NCI-H82 (cell line): ENCODE results near the gene PHF20.
A peak's percentile ranks its signal among the peaks of the same experiment; 100 is the strongest.
"Not testable (repeated sequence)": the region's sequence is repeated elsewhere in the genome, so short reads cannot be mapped to it uniquely, and the experiment has no call there.

ENCODE experiments used
- DNase-seq: peaks from one replicate; lab custom pipeline; 2025; lab: John Stamatoyannopoulos, UW

Gene PHF20

DNA sequence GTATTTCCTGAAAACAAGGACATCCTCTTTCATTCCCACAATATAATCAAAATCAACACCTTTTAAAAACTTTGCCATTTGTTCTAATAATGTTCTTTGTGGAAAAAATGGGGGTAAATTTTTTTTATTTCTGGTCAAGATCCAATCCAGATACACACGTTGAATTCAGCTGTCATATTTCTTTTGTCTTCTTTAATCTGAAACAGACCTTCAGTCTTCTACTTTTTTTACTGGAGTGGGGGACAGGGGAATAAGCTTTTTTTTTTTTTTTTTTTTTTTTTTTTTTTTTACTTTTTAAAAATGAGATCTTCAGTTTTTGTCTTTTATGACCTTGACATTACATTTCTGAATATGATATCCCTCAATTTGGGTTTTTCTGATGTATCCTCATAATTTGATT lies 113.4 kb downstream of the PHF20 start:
- no peak for DNase-seq

- peak; percentile 87 for DNase-seq
Observed at GRCh38 chr20:35886537-35886936, 114.7 kb downstream of the PHF20 start.

- DNase-seq, result no peak
Observed at GRCh38 chr20:35887393-35888064, 115.7 kb downstream of the PHF20 start.

DNA sequence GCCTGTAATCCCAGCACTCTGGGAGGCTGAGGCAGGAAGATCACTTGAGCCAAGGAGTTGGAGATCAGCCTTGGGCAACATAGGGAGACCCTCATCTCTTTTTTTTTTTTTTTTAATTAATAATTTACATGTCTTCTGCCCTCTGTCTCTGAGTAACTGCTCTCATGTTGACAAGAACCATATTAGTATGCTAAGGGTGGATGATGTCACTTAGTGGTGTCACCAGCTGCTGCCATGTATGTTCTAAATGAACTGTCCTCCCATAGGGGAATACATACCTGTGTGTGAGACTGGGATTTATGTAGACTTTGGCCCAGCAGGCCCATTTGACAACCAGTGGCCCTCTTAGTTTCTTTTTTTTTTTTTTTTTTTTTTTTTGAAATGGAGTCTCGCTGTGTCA lies 116.8 kb downstream of the PHF20 start:
- DNase-seq, result no peak

DNA sequence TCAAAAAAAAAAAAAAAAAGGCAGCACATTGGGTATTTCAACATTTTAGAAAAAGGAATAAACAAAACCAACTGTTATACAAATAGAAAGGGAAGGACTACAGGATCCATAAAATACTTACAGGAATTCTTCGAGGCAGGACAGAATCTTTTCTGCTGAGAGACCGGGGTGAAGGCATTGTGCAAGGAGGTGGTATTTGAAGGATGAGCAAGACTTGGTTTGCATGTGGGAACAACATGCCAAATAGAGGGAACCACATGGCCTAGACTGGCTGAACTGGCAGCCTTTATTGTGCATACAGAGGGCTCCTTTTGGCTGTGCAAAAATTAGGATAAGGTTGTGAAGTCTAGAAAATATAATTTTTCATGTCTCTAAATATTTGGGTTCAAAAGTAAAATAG lies 119.6 kb downstream of the PHF20 start:
- no peak for DNase-seq

DNA sequence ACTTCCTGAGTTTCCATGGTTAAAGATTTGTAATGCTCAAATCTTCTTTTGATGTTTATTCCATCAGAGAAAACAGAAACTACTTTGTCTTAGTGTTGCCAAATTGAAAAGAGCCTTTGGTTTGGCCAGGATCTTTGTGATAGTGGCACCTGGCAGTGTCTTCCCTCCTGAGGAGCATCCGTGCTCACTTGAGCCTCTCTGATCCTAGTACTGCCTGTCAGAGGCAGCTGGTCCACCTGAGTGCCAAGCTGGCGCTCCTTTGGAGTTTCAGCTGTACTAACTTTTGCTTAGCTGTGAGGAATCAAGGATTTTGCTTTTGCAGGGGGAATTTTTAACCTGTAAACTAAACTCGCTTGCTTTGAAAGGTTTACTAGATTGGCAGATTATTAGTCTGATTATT lies 121.1 kb downstream of the PHF20 start:
- DNase-seq, result peak; percentile 16

DNA sequence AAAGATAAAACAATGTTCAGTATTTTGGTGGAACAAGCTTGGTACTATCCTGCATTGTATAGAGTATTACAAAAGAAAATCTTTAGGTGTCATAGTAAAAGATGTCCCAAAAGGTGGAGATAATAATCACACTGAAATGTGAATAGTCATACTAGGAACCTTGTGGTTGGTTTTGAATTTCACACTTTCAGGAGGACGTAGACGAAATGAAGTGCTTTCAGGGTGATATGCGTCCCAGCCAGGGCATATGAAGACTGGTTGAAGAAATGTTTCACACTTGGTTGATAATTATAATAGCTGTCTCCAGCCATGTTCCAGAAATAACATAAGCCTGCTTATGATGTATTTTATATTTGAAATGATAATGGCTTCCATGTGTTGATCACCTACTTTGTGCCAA lies 122.1 kb downstream of the PHF20 start:
- DNase-seq, result no peak

DNA sequence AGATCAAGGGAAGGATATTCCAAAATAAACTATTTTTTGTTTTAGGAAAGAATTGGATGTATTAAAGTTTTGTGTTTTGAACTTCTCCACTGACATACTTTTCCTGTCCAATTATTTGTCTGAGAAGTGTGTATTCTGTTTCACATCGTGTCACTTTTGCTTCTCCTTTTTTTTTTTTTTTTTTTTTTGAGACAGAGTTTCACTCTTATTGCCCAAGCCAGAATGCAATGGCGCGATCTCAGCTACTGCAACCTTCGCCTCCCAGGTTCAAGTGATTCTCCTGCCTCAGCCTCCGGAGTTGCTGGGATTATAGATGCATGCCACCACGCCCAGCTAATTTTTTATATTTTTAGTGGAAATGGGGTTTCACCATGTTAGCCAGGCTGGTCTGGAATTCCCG lies 123.7 kb downstream of the PHF20 start:
- not testable (repeated sequence) for DNase-seq

- no peak for DNase-seq
Observed at GRCh38 chr20:35899064-35899463, 127.2 kb downstream of the PHF20 start.

GRCh38 chr20:35901230-35901629 lies 129.4 kb downstream of the PHF20 start:
- DNase-seq, result peak; percentile 56

GRCh38 chr20:35901678-35902544 lies 130.1 kb downstream of the PHF20 start:
- peak; percentile 96 for DNase-seq

DNA sequence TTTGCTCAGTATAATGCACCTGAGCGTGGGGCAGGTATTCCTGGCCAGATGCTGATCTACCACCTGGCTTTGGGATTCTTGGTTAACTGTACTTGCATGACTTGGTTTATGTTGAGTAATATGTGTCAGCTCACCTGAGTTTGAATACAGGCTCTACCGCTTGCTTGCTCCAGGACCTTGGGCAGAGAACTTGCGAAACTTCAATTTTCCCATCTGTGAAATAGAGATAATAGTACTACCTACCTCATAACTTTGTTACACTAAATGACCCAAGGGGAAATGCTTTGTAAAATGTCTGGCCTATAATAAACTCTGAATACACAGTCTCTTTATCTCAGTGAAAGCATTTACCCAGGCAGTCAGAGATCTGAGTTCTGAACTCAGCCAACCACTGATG lies 130.7 kb downstream of the PHF20 start:
- no peak for DNase-seq

DNA sequence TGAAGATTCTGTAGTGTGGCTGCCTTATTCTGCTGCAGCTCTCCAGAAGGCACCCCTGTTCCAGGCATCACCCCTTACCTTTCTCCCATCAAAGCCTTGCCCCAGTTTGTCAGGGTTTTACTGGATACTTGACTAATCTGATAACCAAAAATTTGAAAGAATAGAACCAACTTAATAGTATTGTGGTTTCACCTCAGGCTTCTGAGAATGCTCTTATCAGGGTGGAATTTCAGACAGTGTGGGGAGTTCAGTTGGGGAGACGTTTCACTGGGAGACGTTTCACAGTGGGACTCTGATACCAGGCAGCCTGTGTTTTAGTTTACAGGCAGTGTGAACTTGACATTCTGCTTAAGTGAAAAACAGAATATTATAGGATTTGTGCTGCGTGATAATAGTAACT lies 132.0 kb downstream of the PHF20 start:
- no peak for DNase-seq

DNA sequence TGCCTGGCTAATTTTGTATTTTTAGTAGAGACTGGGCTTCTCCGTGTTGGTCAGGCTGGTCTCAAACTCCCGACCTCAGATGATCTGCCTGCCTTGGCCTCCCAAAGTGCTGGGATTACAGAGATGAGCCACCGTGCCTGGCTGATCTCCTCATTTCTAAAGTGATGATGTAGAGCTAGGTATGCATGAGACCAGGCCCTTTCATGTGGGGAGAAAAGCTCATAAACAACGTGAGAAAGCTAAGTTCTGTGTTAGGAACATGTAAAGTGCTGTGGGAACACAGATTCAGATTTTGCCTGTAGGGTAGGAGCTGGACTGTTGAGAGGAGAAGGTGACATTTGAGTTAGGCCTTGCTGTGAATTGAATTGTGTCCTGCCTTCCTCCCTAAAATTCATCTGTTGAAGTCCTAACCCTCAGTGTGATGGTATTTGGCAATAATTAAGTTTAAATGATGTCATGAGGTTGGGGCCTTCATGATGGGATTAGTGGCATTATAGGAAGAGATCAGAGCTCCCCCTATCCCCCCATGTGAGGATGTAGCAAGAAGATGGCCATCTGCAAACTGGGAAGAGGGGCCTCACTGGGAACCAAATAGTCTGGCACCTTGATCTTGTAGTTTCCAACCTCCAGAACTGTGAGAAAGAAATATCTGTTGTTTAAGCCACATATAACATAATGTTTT lies 133.3 kb downstream of the PHF20 start:
- DNase-seq, result peak; percentile 35

GRCh38 chr20:35907017-35907701 lies 135.3 kb downstream of the PHF20 start:
- DNase-seq, result no peak

DNA sequence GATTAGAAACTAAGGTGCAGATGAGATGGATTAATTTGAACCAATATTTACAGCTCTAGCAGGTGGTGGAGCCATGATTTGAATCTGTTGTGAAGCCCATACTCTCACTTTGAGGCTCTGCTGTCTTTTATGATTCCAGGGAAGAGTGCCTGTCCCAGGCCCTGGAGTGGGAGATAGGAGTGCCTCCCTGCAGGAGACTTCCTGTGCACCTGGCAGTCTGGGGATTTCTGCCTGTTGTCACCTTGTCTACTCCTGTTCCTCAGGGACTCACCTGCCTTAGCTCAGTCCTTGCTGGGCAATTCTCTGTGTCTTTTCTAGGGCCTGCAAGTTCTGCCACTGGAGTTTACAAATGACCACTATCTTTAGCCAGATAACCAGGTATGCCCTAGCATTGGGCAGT lies 136.2 kb downstream of the PHF20 start:
- no peak for DNase-seq

DNA sequence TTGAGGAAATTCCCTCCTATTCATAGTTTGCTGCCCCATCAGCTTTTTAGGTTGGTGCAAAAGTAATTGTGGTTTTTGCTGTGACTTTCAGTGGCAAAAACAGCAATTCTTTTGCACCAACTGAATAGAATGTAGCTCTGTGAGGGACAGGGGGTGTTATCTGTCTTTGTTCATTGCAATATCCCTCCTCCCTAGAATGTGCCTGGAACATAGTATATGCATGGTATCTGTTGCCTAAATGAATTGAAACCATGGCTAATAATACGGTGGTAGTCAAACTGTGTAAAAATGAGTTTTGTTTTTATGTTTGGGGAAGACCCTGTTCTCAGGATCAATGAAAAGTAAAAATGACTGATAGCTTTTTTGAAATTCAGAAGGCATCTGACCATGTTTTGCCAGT lies 137.4 kb downstream of the PHF20 start:
- DNase-seq, result no peak

DNA sequence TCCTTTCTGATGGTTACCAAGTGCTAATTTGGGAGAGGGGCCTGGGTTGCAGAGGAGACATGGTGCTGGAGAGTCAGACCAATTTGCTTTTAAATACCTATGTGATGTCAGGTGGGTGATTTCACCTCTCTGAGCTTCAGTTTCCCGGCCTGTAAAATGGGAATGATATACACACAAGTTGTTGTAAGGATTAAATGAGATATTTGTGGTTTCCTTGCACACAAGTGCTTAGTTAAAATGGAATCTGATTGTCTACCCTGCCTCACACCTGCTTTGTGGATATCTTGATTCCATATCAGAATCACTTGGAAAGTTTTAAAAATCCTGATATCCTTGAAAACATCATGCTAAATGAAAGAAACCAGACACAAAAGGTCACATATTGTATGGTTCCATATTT lies 138.0 kb downstream of the PHF20 start:
- no peak for DNase-seq

- no peak for DNase-seq
Observed at GRCh38 chr20:35910254-35910653, 138.4 kb downstream of the PHF20 start.

DNA sequence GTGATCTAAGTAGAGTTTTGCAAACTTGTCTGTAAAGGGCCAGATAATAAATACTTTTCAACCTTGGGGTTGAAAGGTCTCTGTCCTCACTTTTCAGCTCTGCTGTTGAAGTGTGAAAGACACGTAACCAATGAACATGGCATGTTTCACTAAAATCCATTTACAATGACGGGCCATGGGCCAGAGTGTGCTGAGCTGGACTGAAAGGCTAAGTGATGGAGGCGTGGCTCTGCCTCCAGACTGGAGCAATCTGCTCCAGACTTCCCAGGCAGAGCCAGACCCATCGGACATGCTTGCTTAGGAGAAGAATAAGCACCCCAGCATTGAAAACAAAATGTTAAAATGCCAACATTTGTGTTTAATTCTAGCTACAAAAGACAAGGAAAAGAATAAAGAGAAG lies 141.1 kb downstream of the PHF20 start:
- DNase-seq, result no peak

- no peak for DNase-seq
Observed at GRCh38 chr20:35917077-35917476, 145.3 kb downstream of the PHF20 start.

GRCh38 chr20:35918021-35918420 lies 146.2 kb downstream of the PHF20 start:
- DNase-seq, result no peak
